Stimulated activated naive CD8-positive, alpha-beta T cell treated with anti-CD3 and anti-CD28 coated beads, Interleukin-15, Interleukin-2, amounts not matched to agents 100 ng/mL and 50 ng/mL, for 24 hours (primary cell): ENCODE data around the gene PRKCA.
"Not testable (repeated sequence)": the region's sequence is repeated elsewhere in the genome, so short reads cannot be mapped to it uniquely, and the experiment has no call there.

Experiments
- H3K27ac Mint-ChIP-seq: one replicate; pipeline ENCODE4 v1.8.0; 2021; ENCODE audit warnings: mild to moderate bottlenecking, mixed read lengths
- H3K27me3 Mint-ChIP-seq: one replicate; pipeline ENCODE4 v1.8.0; 2021; ENCODE audit warnings: mixed read lengths
- H3K36me3 Mint-ChIP-seq: one replicate; pipeline ENCODE4 v1.8.0; 2021; ENCODE audit warnings: low read depth, mixed read lengths
- H3K4me1 Mint-ChIP-seq: one replicate; pipeline ENCODE4 v1.8.0; 2021; ENCODE audit warnings: low read depth, mixed read lengths
- H3K4me3 Mint-ChIP-seq: one replicate; pipeline ENCODE4 v1.8.0; 2021; ENCODE audit warnings: mild to moderate bottlenecking, mixed read lengths
- H3K9me3 Mint-ChIP-seq: one replicate; pipeline ENCODE4 v1.8.0; 2021; ENCODE audit warnings: mixed read lengths

The PRKCA gene

GRCh38 chr17:66347661-66348514 lies 45.5 kb downstream of the PRKCA start:
- no peaks in the 10 kb centered on the region for H3K27me3 Mint-ChIP-seq
- peaks cover 24% of the 10 kb centered on the region for H3K36me3 Mint-ChIP-seq
- H3K4me3 Mint-ChIP-seq: peak overlapping the region; percentile 55
- H3K27ac Mint-ChIP-seq: peak overlapping the region; percentile 91
- peaks cover 72% of the 10 kb centered on the region for H3K4me1 Mint-ChIP-seq
- H3K9me3 Mint-ChIP-seq: no peaks in the 10 kb centered on the region

- H3K4me3 Mint-ChIP-seq: peak overlapping the region; percentile 55
- H3K9me3 Mint-ChIP-seq: no peaks in the 10 kb centered on the region
Observed at GRCh38 chr17:66348584-66349165, 46.3 kb downstream of the PRKCA start.

GRCh38 chr17:66349521-66350254 lies 47.3 kb downstream of the PRKCA start:
- peaks cover 79% of the 10 kb centered on the region for H3K4me1 Mint-ChIP-seq
- no peaks in the 10 kb centered on the region for H3K9me3 Mint-ChIP-seq
- H3K27ac Mint-ChIP-seq: peak overlapping the region; percentile 91
- peaks cover 27% of the 10 kb centered on the region for H3K36me3 Mint-ChIP-seq
- no peaks in the 10 kb centered on the region for H3K27me3 Mint-ChIP-seq
- H3K4me3 Mint-ChIP-seq: peak overlapping the region; percentile 55

More at GRCh38 chr17:66348584-66349165, 46.3 kb downstream of the PRKCA start:
- H3K27ac Mint-ChIP-seq: peak overlapping the region; percentile 91
- H3K27me3 Mint-ChIP-seq: no peaks in the 10 kb centered on the region
- H3K4me1 Mint-ChIP-seq: peaks cover 72% of the 10 kb centered on the region
- H3K36me3 Mint-ChIP-seq: peaks cover 20% of the 10 kb centered on the region

GRCh38 chr17:66350576-66350975 lies 48.2 kb downstream of the PRKCA start:
- not testable (repeated sequence) for H3K4me3 Mint-ChIP-seq, H3K27me3 Mint-ChIP-seq, H3K9me3 Mint-ChIP-seq, H3K27ac Mint-ChIP-seq
- H3K36me3 Mint-ChIP-seq: peaks cover 33% of the 10 kb centered on the region
- peaks cover 84% of the 10 kb centered on the region for H3K4me1 Mint-ChIP-seq

- H3K27ac Mint-ChIP-seq: no peak overlapping the region
- H3K9me3 Mint-ChIP-seq: no peaks in the 10 kb centered on the region
- no peaks in the 10 kb centered on the region for H3K27me3 Mint-ChIP-seq
- H3K4me3 Mint-ChIP-seq: no peak overlapping the region
- H3K36me3 Mint-ChIP-seq: peaks cover 33% of the 10 kb centered on the region
- peaks cover 86% of the 10 kb centered on the region for H3K4me1 Mint-ChIP-seq
Observed at GRCh38 chr17:66351033-66351432, 48.6 kb downstream of the PRKCA start.

GRCh38 chr17:66351701-66352100 lies 49.3 kb downstream of the PRKCA start:
- H3K9me3 Mint-ChIP-seq: no peaks in the 10 kb centered on the region
- peaks cover 93% of the 10 kb centered on the region for H3K4me1 Mint-ChIP-seq
- peaks cover 33% of the 10 kb centered on the region for H3K36me3 Mint-ChIP-seq
- no peak overlapping the region for H3K4me3 Mint-ChIP-seq
- no peaks in the 10 kb centered on the region for H3K27me3 Mint-ChIP-seq
- H3K27ac Mint-ChIP-seq: no peak overlapping the region

GRCh38 chr17:66353937-66354401 lies 51.6 kb downstream of the PRKCA start:
- Mint-ChIP-seq H3K4me3 (no peak overlapping the region), H3K27ac (peak overlapping the region; percentile 9), H3K36me3 (peaks cover 36% of the 10 kb centered on the region), H3K4me1 (peaks cover 93% of the 10 kb centered on the region), H3K9me3 (no peaks in the 10 kb centered on the region), H3K27me3 (no peaks in the 10 kb centered on the region)

GRCh38 chr17:66354472-66354871 lies 52.1 kb downstream of the PRKCA start:
- Mint-ChIP-seq H3K27ac (no peak overlapping the region), H3K9me3 (no peaks in the 10 kb centered on the region), H3K36me3 (peaks cover 33% of the 10 kb centered on the region), H3K4me1 (peaks cover 93% of the 10 kb centered on the region), H3K4me3 (no peak overlapping the region), H3K27me3 (no peaks in the 10 kb centered on the region)

GRCh38 chr17:66354981-66355380 lies 52.6 kb downstream of the PRKCA start:
- Mint-ChIP-seq H3K4me1 (peaks cover 93% of the 10 kb centered on the region), H3K27me3 (no peaks in the 10 kb centered on the region), H3K27ac (no peak overlapping the region), H3K4me3 (no peak overlapping the region), H3K36me3 (peaks cover 29% of the 10 kb centered on the region), H3K9me3 (no peaks in the 10 kb centered on the region)

- H3K9me3 Mint-ChIP-seq: no peaks in the 10 kb centered on the region
- peaks cover 32% of the 10 kb centered on the region for H3K36me3 Mint-ChIP-seq
- H3K27me3 Mint-ChIP-seq: no peaks in the 10 kb centered on the region
- H3K27ac Mint-ChIP-seq: no peak overlapping the region
- no peak overlapping the region for H3K4me3 Mint-ChIP-seq
- peaks cover 95% of the 10 kb centered on the region for H3K4me1 Mint-ChIP-seq
Observed at GRCh38 chr17:66355510-66355909, 53.1 kb downstream of the PRKCA start.

- Mint-ChIP-seq H3K9me3 (no peaks in the 10 kb centered on the region), H3K27ac (peak overlapping the region; percentile 52), H3K36me3 (peaks cover 41% of the 10 kb centered on the region), H3K27me3 (no peaks in the 10 kb centered on the region), H3K4me3 (no peak overlapping the region), H3K4me1 (peaks cover 95% of the 10 kb centered on the region)
Observed at GRCh38 chr17:66357037-66357436, 54.6 kb downstream of the PRKCA start.

GRCh38 chr17:66359351-66359750 lies 56.9 kb downstream of the PRKCA start:
- no peak overlapping the region for H3K4me3 Mint-ChIP-seq
- no peaks in the 10 kb centered on the region for H3K27me3 Mint-ChIP-seq
- H3K36me3 Mint-ChIP-seq: peaks cover 28% of the 10 kb centered on the region
- no peak overlapping the region for H3K27ac Mint-ChIP-seq
- no peaks in the 10 kb centered on the region for H3K9me3 Mint-ChIP-seq
- peaks cover 93% of the 10 kb centered on the region for H3K4me1 Mint-ChIP-seq

- H3K9me3 Mint-ChIP-seq, H3K4me3 Mint-ChIP-seq, H3K27me3 Mint-ChIP-seq: not testable (repeated sequence)
- peak overlapping the region; percentile 82 for H3K27ac Mint-ChIP-seq
- H3K36me3 Mint-ChIP-seq: peaks cover 19% of the 10 kb centered on the region
- peaks cover 95% of the 10 kb centered on the region for H3K4me1 Mint-ChIP-seq
Observed at GRCh38 chr17:66360961-66361565, 58.6 kb downstream of the PRKCA start.

GRCh38 chr17:66364508-66364907 lies 62.1 kb downstream of the PRKCA start:
- peak overlapping the region; percentile 46 for H3K4me3 Mint-ChIP-seq
- H3K4me1 Mint-ChIP-seq: peaks cover 86% of the 10 kb centered on the region

More at GRCh38 chr17:66364508-66364907, 62.1 kb downstream of the PRKCA start:
- Mint-ChIP-seq H3K27ac (peak overlapping the region; percentile 91), H3K27me3 (no peaks in the 10 kb centered on the region), H3K36me3 (peaks cover 37% of the 10 kb centered on the region), H3K9me3 (no peaks in the 10 kb centered on the region)
